ENCODE measurements around the gene TEX22.

Gene TEX22

GRCh38 chr14:105408592-105408991 lies 10.3 kb downstream of the TEX22 start:
- DNase-seq, result no peak

GRCh38 chr14:105409364-105409763 lies 11.0 kb downstream of the TEX22 start:
- no peak for DNase-seq

- no peak for DNase-seq
Observed at GRCh38 chr14:105410642-105411016, 12.3 kb downstream of the TEX22 start.

GRCh38 chr14:105411017-105411941 lies 12.9 kb downstream of the TEX22 start:
- DNase-seq, result peak in 1 of 5 donors; percentile 26

- no peak for DNase-seq
Observed at GRCh38 chr14:105411985-105412770, 13.8 kb downstream of the TEX22 start.

GRCh38 chr14:105412771-105413543 lies 14.6 kb downstream of the TEX22 start:
- DNase-seq, result no peak

GRCh38 chr14:105413544-105413886 lies 15.2 kb downstream of the TEX22 start:
- DNase-seq, result no peak

- DNase-seq, result peak in 4 of 5 donors; percentile 31 to 43 (median 35)
Observed at GRCh38 chr14:105414456-105415371, 16.4 kb downstream of the TEX22 start.

GRCh38 chr14:105415481-105416428 lies 17.4 kb downstream of the TEX22 start:
- DNase-seq, result no peak

GRCh38 chr14:105416671-105417070 lies 18.3 kb downstream of the TEX22 start:
- no peak for DNase-seq

GRCh38 chr14:105417690-105418121 lies 19.4 kb downstream of the TEX22 start:
- no peak for DNase-seq

- no peak for DNase-seq
Observed at GRCh38 chr14:105418269-105419194, 20.2 kb downstream of the TEX22 start.

- DNase-seq, result peak in 3 of 5 donors; percentile 23 to 58 (median 33)
Observed at GRCh38 chr14:105419195-105420091, 21.1 kb downstream of the TEX22 start, which contains the start of gene MTA1. Gene MTA1, plus strand, starts transcription at chr14:105419827. Its CDS starts 209 bp downstream, at chr14:105420036.

GRCh38 chr14:105420101-105420973 lies 22.0 kb downstream of the TEX22 start:
- peak in 1 of 5 donors; percentile 24 for DNase-seq

GRCh38 chr14:105420974-105421674 lies 22.8 kb downstream of the TEX22 start:
- no peak for DNase-seq

Measured in T-helper 1 cell (primary cell).